GM12864 (cell line): Measurements from ENCODE around the gene UGT1A10.
"Not testable (repeated sequence)": the region's sequence is repeated elsewhere in the genome, so short reads cannot be mapped to it uniquely, and the experiment has no call there.

Experiments
- DNase-seq: peaks from one replicate; pipeline ENCODE4 v3.0.0-alpha.2; 2011; ENCODE audit warnings: low read depth
- H3K4me3 ChIP-seq: 2 replicates; pipeline ENCODE4 v1.5.1; 2011; ENCODE audit warnings: mild to moderate bottlenecking, low read depth, low read length, control low read depth
- TF ChIP-seq, protein P1 (sequence below): IDR thresholded peaks from 2 replicates; pipeline ENCODE4 v1.5.1; 2011; ENCODE audit warnings: low read depth, mild to moderate bottlenecking, moderate library complexity, low read length, control low read depth, inconsistent platforms; ENCODE audit errors: missing control alignments

UGT1A10 gene

DNA sequence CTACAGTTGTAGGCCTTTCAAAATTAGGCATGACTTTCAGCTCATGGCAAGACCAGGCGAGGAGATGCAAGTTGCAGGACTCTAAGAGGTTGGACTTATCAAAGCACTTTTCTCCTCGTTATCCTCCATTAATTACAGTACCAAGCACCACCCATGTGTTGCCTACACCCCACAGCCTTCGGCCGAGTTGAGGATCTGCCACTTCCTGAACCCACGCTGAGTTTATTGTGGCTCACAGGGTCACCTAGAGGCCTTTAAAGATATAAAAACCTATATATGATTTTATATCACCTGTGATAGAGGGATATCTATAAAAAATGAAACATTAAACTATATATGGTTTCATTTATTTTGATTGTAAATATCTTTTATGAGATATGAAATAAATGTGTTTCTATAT lies 2.6 kb downstream of the UGT1A10 start:
- TF ChIP-seq, protein P1, sequence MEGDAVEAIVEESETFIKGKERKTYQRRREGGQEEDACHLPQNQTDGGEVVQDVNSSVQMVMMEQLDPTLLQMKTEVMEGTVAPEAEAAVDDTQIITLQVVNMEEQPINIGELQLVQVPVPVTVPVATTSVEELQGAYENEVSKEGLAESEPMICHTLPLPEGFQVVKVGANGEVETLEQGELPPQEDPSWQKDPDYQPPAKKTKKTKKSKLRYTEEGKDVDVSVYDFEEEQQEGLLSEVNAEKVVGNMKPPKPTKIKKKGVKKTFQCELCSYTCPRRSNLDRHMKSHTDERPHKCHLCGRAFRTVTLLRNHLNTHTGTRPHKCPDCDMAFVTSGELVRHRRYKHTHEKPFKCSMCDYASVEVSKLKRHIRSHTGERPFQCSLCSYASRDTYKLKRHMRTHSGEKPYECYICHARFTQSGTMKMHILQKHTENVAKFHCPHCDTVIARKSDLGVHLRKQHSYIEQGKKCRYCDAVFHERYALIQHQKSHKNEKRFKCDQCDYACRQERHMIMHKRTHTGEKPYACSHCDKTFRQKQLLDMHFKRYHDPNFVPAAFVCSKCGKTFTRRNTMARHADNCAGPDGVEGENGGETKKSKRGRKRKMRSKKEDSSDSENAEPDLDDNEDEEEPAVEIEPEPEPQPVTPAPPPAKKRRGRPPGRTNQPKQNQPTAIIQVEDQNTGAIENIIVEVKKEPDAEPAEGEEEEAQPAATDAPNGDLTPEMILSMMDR, result no peak
- DNase-seq, result no peak
- H3K4me3 ChIP-seq, result no peak overlapping the region

GRCh38 chr2:233639860-233640259 lies 3.6 kb downstream of the UGT1A10 start:
- no peak overlapping the region for H3K4me3 ChIP-seq
- TF ChIP-seq, protein P1, result no peak
- no peak for DNase-seq

DNA sequence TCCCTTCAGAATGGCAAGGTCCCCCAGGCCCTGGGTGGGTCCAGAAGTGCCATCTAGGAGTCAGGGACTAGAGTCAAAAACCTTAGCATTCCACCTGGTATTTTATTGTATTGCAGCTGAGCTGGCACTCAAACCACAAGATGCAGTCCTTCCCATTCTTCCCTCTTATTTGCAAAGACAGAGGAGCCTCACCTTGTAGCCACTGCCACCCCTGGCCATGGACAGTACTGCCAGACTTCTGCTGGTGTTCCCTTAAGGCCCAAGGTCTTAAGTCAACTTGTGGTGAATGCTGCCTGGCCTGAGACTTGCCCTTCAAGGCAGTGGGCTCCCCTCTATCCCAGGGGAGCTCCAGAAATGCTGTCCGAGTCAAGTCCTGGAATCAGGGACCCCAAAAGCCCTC lies 6.9 kb downstream of the UGT1A10 start:
- DNase-seq, result no peak
- TF ChIP-seq, protein P1, result peak; percentile 39

GRCh38 chr2:233646033-233646432 lies 9.8 kb downstream of the UGT1A10 start:
- not testable (repeated sequence) for H3K4me3 ChIP-seq, DNase-seq

More for the DNA sequence above, 6.9 kb downstream of the UGT1A10 start:
- no peak overlapping the region for H3K4me3 ChIP-seq

- H3K4me3 ChIP-seq, result no peak overlapping the region
- TF ChIP-seq, protein P1, result no peak
- no peak for DNase-seq
These were observed 14.7 kb downstream of the UGT1A10 start for GRCh38 chr2:233650981-233651380.

- TF ChIP-seq, protein P1, result no peak
- no peak for DNase-seq
- H3K4me3 ChIP-seq, result no peak overlapping the region
These were observed 15.2 kb downstream of the UGT1A10 start for GRCh38 chr2:233651430-233651829.

DNA sequence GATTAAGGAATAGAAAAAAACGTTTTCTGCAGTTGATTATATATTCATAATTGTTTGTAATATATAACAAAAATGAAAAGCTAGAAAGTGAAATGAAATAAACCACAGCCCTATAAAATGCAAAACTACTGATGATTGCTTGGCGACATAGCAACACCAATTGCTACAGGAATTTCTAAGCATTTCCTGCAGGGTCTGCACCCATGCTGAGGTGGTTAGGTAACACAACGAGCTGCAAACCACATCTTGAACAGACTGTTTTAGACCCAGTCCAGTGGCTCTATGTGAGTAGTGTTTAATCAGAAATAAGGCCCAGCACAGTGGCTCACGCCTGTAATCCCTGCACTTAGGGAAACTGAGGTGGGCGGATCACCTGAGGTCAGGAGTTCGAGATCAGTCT lies 18.3 kb downstream of the UGT1A10 start:
- H3K4me3 ChIP-seq, result no peak overlapping the region
- TF ChIP-seq, protein P1, result no peak
- DNase-seq, result no peak

- TF ChIP-seq, protein P1, result no peak
- no peak overlapping the region for H3K4me3 ChIP-seq
- no peak for DNase-seq
These were observed 18.8 kb downstream of the UGT1A10 start for GRCh38 chr2:233655043-233655442.

DNA sequence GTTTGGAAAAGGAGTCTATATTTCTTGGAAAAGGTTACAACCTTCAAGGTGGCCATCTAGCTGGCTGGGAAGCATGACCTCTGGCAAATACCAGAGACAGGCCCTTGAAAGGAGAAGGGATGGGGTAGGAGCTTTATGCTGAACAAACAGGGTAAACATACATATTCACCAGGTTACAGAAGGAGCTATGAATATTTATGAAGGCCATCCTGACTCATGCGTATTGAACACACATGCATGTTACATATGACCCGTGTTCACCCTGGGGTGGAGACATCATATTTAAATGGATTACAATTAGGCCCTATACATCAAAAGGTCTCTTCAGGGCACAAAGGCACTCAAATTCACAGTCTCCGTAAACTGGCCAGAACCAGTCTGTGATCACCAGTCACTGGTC lies 19.7 kb downstream of the UGT1A10 start:
- not testable (repeated sequence) for H3K4me3 ChIP-seq, DNase-seq
